ENCODE results near the gene STEAP1.
"Not testable (repeated sequence)": the region's sequence is repeated elsewhere in the genome, so short reads cannot be mapped to it uniquely, and the experiment has no call there.

STEAP1 gene

DNA sequence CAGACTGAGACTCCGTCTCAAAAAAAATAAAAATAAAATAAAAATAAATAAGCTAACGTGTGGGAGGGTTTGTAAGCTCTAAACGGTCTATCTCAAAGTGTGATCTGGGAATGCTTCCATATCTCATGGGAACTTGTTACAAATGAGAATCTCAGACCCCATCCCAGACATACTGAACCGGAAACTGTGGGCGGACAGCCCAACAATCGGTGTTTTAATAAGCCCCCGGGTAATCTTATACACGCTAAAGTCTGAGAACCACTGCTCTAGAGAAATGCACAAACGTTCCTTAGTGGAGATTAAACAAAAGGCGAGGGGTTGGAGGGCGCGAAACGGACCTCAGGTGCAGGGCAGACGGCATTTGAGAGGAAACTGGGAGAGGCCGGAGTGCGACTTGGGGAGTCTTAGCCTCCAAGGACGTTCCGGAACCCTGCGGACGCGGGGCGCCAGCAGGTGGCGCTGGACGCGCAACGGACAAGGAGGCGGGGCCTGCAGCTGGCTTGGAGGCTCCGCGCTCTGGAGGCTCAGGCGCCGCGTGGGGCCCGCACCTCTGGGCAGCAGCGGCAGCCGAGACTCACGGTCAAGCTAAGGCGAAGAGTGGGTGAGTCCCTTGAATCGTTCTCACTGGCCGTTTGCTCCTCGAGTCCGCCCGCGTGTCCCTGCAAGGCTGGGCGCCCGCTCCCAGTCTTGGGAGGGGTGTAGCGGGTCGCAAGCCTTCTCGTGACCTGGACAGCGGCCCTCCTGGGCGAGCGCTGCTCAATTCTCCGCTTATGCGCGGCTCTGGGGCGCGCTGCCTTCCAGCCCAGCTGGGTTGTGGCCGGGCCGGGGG is at the start of gene STEAP1:
STEAP1 (plus strand) TSS at position 527 of the 829 bp plus-strand sequence. CDS start 5,320 bp downstream, outside the sequence.
- H3K4me3 ChIP-seq (ENCODE audit: low read depth, low read length): peak within 1 kb of the TSS; percentile 34
- TF ChIP-seq, protein P1, sequence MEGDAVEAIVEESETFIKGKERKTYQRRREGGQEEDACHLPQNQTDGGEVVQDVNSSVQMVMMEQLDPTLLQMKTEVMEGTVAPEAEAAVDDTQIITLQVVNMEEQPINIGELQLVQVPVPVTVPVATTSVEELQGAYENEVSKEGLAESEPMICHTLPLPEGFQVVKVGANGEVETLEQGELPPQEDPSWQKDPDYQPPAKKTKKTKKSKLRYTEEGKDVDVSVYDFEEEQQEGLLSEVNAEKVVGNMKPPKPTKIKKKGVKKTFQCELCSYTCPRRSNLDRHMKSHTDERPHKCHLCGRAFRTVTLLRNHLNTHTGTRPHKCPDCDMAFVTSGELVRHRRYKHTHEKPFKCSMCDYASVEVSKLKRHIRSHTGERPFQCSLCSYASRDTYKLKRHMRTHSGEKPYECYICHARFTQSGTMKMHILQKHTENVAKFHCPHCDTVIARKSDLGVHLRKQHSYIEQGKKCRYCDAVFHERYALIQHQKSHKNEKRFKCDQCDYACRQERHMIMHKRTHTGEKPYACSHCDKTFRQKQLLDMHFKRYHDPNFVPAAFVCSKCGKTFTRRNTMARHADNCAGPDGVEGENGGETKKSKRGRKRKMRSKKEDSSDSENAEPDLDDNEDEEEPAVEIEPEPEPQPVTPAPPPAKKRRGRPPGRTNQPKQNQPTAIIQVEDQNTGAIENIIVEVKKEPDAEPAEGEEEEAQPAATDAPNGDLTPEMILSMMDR (IDR thresholded peaks at IDR 0.05; ENCODE audit: low read depth, low read length): peak; percentile 79
- DNase-seq (ENCODE audit: low read depth): peak; percentile 92

DNA sequence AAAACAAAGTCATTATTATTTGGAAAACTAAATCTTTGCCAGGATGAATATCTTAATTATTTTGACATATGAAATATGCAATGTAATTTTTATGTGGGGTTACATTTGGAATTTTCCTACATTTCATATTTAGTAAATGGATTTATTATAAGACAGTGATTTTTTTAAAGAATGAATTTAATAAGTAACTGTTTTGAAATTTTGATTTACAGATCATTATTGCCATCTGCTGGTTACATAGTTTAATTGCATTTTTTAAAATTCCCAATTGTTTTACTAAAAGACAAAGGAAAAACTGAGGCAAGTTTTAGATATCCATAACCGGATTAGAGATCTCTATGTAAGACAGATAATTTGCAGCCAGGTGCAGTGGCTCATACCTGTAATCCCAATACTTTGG is 39.3 kb upstream of the STEAP1 start:
- not testable (repeated sequence) for H3K4me3 ChIP-seq (ENCODE audit: low read depth, low read length); DNase-seq (ENCODE audit: low read depth)

DNA sequence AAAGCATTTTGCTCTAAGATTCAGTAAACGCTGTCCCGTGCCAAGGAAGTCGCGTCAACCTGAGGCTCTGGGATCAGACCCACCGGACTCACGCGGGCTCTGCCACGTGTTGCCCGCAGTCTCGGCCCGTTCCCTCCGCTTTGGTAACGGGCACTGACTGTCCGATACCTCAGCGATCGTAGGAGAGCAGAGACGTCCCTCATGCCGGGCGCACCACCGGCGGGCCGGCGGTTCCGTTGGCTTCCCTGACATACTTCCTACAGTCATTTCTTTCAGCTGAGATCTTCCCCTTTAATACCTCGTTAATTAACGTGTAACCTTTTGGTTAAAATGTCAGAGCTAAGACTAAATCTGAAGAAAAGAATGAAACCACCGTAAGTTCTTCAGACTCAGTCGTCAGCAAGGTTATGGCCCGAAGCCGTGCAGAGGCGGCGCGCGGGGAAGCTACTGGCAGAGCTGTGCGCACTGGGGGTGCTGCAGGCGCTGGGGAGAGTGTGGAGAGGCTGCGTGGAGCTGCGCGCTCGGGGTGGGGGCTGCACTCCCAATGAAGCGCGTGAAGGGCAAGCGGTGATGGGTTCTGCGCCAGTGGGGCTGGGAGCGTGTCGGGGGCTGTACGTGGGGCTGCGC is 35.6 kb upstream of the STEAP1 start:
- not testable (repeated sequence) for DNase-seq (ENCODE audit: low read depth); H3K4me3 ChIP-seq (ENCODE audit: low read depth, low read length)

DNA sequence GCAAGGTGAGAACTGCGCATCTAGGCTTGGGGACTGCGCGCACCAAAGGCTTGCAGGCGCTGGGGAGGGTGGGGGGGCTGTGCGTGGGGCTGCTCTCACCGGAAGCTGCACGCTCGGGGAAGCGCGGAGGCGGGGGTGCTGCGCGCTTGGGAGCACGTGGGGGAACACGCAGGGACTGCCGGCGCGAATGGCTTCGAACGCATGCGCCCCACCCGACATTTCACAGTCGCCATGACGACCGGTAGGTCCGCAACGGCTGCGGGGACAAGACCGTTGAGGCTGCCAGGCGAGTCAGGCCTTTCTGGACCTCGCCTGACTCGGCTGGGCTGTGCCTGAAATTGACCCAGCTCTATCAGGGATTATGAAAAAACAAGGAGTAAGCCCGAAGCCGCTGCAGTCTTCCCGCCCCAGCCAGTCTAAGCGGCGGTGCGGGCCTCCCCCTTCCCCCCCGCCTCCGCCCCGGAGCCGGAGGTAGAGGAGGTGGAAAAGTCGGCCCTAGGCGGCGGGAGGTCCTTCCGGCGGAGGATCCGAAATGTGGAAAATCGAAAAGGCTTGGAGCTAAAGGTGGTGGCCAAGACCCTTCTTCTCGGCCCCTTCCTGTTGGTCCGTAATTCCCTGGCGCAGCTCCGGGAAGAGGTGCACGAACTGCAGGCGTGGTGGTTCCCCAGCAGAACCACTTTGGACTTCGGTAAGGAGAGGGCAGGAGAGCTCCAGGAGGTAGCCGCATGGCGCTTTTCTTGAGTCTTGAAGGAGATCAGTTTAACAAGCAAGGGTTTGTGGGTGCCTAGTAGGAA is 34.9 kb upstream of the STEAP1 start:
- no peak for DNase-seq (ENCODE audit: low read depth)
- TF ChIP-seq POLR2A (IDR thresholded peaks at IDR 0.05; ENCODE audit: extremely low read depth, insufficient read length): no peak
- no peak for TF ChIP-seq MYC (IDR thresholded peaks at IDR 0.05; ENCODE audit: low read depth, low read length)
- TF ChIP-seq, protein P2, sequence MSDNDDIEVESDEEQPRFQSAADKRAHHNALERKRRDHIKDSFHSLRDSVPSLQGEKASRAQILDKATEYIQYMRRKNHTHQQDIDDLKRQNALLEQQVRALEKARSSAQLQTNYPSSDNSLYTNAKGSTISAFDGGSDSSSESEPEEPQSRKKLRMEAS (IDR thresholded peaks at IDR 0.05; ENCODE audit: low read depth, low read length): no peak
- TF ChIP-seq, protein P1 (IDR thresholded peaks at IDR 0.05; ENCODE audit: low read depth, low read length): no peak
- H3K4me3 ChIP-seq (ENCODE audit: low read depth, low read length): no peak overlapping the region

DNA sequence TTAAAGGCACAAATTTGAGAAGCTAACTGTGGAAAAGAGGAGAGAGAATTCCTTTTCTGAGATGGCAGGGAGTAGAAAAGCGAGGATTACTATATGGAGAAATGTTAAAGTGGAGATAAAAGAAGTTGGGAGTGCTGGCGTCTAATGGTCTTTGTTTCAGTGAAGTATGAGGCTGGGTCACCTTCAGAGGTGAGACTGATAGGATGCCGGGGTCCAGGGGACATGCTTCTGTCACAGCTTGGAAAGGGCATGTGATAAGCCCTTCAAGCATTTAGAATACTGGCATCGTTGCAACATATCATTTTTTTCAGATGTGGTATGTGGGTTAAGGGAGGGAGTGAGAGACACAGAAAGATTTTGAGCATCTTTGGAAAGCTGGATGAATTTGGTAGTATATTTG is 34.1 kb upstream of the STEAP1 start:
- not testable (repeated sequence) for H3K4me3 ChIP-seq (ENCODE audit: low read depth, low read length); DNase-seq (ENCODE audit: low read depth)

DNA sequence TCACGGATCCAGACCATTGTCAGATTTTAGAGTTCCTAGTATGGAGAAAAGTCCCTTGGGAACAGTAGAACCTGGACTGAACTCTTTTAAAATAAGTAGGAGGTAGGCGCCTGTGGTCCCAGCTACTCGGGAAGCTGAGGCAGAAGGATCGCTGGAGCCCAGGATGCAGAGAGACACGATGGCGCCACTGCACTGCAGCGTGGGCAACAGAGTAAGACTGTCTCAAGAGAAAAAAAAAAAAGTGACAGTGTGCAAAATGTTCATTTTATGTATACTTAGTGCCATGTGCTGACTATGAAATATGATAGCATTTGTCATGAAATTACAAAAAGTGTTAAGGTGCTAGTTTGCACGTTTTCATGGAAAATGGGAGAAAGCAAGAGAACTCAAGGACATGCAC is 22.5 kb upstream of the STEAP1 start:
- not testable (repeated sequence) for H3K4me3 ChIP-seq (ENCODE audit: low read depth, low read length); DNase-seq (ENCODE audit: low read depth)

DNA sequence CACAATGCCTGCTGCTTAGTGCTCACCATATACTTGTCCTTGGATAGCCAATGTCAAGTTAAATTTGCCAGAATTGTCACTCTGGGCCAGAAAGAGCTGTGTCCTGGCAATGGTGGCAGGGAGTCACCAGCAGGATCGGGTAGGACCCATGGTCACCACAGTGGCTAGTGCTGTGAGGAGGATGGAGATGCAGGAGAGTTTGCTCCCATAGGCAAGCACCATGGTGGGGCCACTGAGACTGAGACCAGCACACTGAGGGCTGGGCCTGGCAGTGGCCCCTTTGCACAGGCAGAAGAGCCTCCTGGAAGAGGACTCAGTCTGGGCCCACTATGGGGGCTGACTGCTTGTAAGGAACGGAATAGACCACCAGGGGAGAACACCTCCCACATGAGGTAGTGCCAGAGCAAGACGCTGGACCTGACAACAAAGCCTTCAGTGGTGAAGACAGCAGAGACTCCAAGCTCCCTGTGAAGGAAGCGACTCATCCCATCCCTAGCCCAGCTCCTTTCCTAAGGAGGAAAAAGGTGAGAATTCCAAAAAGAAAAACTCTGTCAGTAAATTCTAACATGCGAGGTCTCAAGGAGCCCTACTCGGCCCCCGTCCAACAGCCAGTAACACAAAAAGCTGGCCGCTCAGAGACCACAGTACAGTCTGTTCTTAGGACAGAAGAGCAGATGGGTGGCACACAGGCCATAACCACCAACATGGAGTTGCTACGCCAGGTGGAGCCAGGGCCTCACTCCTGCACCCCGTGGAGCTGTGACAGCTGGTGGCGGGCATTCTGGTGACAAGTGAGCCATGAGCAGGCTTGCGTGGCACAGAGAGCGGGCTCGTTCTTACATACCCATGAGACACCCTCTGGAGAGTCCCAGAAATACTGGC is 6.9 kb upstream of the STEAP1 start:
- not testable (repeated sequence) for H3K4me3 ChIP-seq (ENCODE audit: low read depth, low read length); DNase-seq (ENCODE audit: low read depth)

DNA sequence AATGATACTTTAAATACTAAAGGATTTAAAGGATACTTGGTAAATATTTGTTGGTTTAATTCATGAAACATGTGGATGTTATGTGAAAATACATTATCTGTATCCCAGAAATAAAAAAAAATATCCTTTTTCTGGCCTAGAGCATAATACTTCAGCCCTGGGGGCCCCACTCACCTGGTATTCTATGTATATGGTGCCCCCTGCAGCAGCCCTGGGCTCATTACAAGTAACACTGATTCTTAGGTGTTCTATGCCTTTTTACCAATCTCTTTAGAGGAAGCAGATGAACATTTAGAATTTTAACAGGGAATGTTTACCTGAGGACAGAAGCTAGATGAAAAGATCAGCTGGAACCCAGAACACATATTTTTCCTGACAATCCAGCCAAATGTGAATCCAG is 4.8 kb upstream of the STEAP1 start:
- H3K4me3 ChIP-seq (ENCODE audit: low read depth, low read length): not testable (repeated sequence)
- TF ChIP-seq, protein P1 (IDR thresholded peaks at IDR 0.05; ENCODE audit: low read depth, low read length): peak; percentile 37
- DNase-seq (ENCODE audit: low read depth): peak; percentile 19

DNA sequence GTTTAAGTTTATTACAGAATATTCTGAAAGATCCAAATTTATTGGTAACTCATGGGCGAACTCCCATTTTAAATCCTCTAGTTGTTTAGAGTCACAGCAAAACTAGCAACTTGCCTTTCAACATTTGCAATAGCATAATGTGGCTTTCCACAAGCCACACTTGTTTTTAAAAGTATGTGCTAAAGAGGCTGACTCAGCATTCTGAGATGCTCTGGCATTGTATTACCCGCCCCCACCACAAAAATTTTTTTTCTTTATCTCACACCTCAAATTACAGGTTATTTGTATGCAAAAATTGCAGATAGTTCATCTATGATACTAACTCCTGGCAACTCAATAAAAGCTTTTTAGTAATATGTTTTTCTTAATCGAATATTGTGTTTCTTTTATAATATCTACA is 2.4 kb upstream of the STEAP1 start:
- not testable (repeated sequence) for H3K4me3 ChIP-seq (ENCODE audit: low read depth, low read length); DNase-seq (ENCODE audit: low read depth)

DNA sequence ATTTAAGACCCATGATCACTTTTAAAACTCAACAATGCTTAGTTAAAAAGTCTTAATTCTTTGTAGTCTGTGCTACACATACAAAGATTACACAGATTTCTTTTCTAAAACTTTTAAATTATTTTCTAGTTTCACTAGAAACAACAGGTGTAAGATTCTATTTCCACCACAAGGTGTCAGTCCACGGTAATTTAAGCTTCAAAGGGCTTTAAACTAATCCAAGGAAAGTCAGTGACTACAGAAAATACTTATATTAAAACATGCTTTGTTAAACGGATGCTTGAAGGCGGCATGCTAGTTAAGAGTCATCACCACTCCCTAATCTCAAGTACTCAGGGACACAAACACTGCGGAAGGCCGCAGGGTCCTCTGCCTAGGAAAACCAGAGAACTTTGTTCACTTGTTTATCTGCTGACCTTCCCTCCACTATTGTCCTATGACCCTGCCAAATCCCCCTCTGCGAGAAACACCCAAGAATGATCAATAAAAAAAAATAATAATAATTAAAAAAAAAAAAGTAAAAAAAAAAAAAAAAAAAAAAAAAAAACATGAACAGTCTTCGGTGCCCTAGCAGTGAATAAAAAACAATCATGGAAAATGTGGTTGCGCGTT is 1.5 kb upstream of the STEAP1 start:
- peak; percentile 69 for DNase-seq (ENCODE audit: low read depth)
- H3K4me3 ChIP-seq (ENCODE audit: low read depth, low read length): not testable (repeated sequence)
